ENCODE data around the gene IP6K3.
A peak's percentile ranks its signal among the peaks of the same experiment; 100 is the strongest.

The IP6K3 gene

GRCh38 chr6:33758815-33759216 is 12.1 kb upstream of the IP6K3 start:
- no peak for DNase-seq

GRCh38 chr6:33757906-33758305 is 11.2 kb upstream of the IP6K3 start:
- DNase-seq: no peak

- no peak for DNase-seq
Observed at GRCh38 chr6:33757113-33757512, 10.4 kb upstream of the IP6K3 start.

- no peak for DNase-seq
Observed at GRCh38 chr6:33756211-33756954, 9.7 kb upstream of the IP6K3 start.

- no peak for DNase-seq
Observed at GRCh38 chr6:33755070-33755869, 8.6 kb upstream of the IP6K3 start.

- DNase-seq: no peak
Observed at GRCh38 chr6:33754222-33754621, 7.5 kb upstream of the IP6K3 start.

- DNase-seq: no peak
Observed at GRCh38 chr6:33752646-33753015, 5.9 kb upstream of the IP6K3 start.

- no peak for DNase-seq
Observed at GRCh38 chr6:33751771-33752645, 5.3 kb upstream of the IP6K3 start.

GRCh38 chr6:33750244-33750991 is 3.7 kb upstream of the IP6K3 start:
- no peak for DNase-seq

GRCh38 chr6:33749401-33749800 is 2.7 kb upstream of the IP6K3 start:
- no peak for DNase-seq

- DNase-seq: no peak
Observed at GRCh38 chr6:33748841-33749240, 2.1 kb upstream of the IP6K3 start.

GRCh38 chr6:33747823-33748222 is 1.1 kb upstream of the IP6K3 start:
- DNase-seq: no peak

GRCh38 chr6:33746036-33746600 is 587 bp downstream of the IP6K3 start:
- DNase-seq: no peak

- no peak for DNase-seq
Observed at GRCh38 chr6:33745548-33745947, 1.2 kb downstream of the IP6K3 start.

- no peak for DNase-seq
Observed at GRCh38 chr6:33744895-33745546, 1.7 kb downstream of the IP6K3 start.

- peak; percentile 90 for DNase-seq
Observed at GRCh38 chr6:33744001-33744848, 2.5 kb downstream of the IP6K3 start.

GRCh38 chr6:33742837-33743236 is 3.9 kb downstream of the IP6K3 start:
- no peak for DNase-seq

- no peak for DNase-seq
Observed at GRCh38 chr6:33742092-33742491, 4.6 kb downstream of the IP6K3 start.

GRCh38 chr6:33740794-33741193 is 5.9 kb downstream of the IP6K3 start:
- DNase-seq: no peak

- no peak for DNase-seq
Observed at GRCh38 chr6:33740204-33740608, 6.5 kb downstream of the IP6K3 start.

GRCh38 chr6:33739571-33739970 is 7.1 kb downstream of the IP6K3 start:
- DNase-seq: no peak

Measured in retina (tissue), 1 donor.